ENCODE measurements around the gene UGT1A9. TPM values are rescaled to one million over a fixed set of nuclear protein-coding genes. Genes with fewer than 3 reads are reported as not detected.

UGT1A9 gene
- total RNA-seq, 2 donors from 2014 or later: not detected

DNA sequence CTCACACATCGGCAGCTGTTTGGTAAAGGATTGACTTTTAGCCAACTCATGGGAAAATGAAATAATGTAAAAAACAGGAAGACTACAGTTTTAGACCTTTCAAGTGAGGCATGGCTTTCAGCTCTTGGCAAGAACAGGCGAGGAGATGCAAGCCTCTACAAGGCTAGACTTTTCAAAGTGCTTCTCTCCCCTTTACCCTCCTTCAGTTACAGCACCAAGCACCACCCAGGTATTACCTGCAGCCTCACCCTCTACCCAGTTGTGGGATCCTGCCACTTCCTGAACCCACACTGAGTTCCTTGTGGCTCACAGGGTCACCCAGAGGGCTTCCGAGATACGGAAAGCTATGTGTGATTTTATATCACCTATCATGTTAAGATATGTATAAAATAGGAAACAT, 20.7 kb upstream of the UGT1A9 start:
- no peak overlapping the region for H3K27ac Mint-ChIP-seq
- peaks cover 22% of the 10 kb centered on the region for H3K9me3 Mint-ChIP-seq
- H3K4me1 Mint-ChIP-seq: no peaks in the 10 kb centered on the region
- no peak for DNase-seq
- TF ChIP-seq, protein P1, sequence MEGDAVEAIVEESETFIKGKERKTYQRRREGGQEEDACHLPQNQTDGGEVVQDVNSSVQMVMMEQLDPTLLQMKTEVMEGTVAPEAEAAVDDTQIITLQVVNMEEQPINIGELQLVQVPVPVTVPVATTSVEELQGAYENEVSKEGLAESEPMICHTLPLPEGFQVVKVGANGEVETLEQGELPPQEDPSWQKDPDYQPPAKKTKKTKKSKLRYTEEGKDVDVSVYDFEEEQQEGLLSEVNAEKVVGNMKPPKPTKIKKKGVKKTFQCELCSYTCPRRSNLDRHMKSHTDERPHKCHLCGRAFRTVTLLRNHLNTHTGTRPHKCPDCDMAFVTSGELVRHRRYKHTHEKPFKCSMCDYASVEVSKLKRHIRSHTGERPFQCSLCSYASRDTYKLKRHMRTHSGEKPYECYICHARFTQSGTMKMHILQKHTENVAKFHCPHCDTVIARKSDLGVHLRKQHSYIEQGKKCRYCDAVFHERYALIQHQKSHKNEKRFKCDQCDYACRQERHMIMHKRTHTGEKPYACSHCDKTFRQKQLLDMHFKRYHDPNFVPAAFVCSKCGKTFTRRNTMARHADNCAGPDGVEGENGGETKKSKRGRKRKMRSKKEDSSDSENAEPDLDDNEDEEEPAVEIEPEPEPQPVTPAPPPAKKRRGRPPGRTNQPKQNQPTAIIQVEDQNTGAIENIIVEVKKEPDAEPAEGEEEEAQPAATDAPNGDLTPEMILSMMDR (conservative IDR thresholded peaks at IDR 0.05): no peak
- H3K4me3 Mint-ChIP-seq: no peak overlapping the region
- no peaks in the 10 kb centered on the region for H3K36me3 Mint-ChIP-seq (ENCODE audit: low read depth)
- Histone ChIP-seq H3K27ac (ENCODE audit: low read depth, low read length) (no peak overlapping the region), H3K9ac (ENCODE audit: extremely low read depth, low read length, poor library complexity, severe bottlenecking) (no peak overlapping the region), H3K4me1 (ENCODE audit: control insufficient read depth, insufficient read depth, low read length) (no peaks in the 10 kb centered on the region), H3K9me3 (ENCODE audit: control insufficient read depth, low read length) (peaks cover under 1% of the 10 kb centered on the region), H3K4me3 (ENCODE audit: low read length) (no peak overlapping the region), H3K36me3 (ENCODE audit: control insufficient read depth, insufficient read depth, low read length) (no peaks in the 10 kb centered on the region), H3K27me3 (ENCODE audit: control insufficient read depth, insufficient read depth, low read length, poor library complexity, severe bottlenecking) (no peaks in the 10 kb centered on the region)
- H3K27me3 Mint-ChIP-seq (ENCODE audit: insufficient read depth): peaks cover 2% of the 10 kb centered on the region
- 70 to 92% methylated on average over 2 to 4 of the region's 4 CpGs for WGBS, 2 experiments (ENCODE audit: insufficient coverage in 1 of 2, insufficient read length in 1 of 2)

DNA sequence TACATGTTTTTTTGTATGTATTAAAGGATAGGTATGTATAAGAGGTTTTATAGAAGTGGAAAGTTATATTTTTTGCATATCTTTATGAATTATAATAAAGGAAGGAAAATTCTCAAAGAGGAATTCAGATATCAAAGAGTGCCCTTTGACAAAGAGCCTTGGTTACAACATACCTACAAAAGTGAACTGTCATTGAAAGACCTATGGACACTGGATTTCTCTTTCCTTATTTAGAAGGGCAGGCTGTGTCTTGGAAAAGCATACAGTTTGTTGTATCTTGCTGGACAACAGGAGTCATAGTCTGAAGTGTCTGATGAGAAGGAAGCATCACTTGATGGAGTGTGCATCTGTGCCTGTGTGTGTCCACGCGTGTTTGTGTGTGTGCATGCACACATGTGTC, 20.3 kb upstream of the UGT1A9 start:
- DNase-seq: no peak
- no peak overlapping the region for H3K27ac Mint-ChIP-seq
- H3K9me3 Mint-ChIP-seq: peaks cover 17% of the 10 kb centered on the region
- TF ChIP-seq, protein P1 (conservative IDR thresholded peaks at IDR 0.05): no peak
- WGBS, 2 experiments (ENCODE audit: insufficient coverage in 1 of 2, insufficient read length in 1 of 2): 94% methylated on average over 2 of the region's 2 CpGs; no CpG with 5 or more reads in 1 of the 2 experiments
- no peaks in the 10 kb centered on the region for H3K4me1 ChIP-seq (ENCODE audit: control insufficient read depth, insufficient read depth, low read length)
- no peaks in the 10 kb centered on the region for H3K36me3 Mint-ChIP-seq (ENCODE audit: low read depth)
- H3K4me1 Mint-ChIP-seq: no peaks in the 10 kb centered on the region
- peaks cover 2% of the 10 kb centered on the region for H3K27me3 Mint-ChIP-seq (ENCODE audit: insufficient read depth)
- no peaks in the 10 kb centered on the region for H3K27me3 ChIP-seq (ENCODE audit: control insufficient read depth, insufficient read depth, low read length, poor library complexity, severe bottlenecking)
- H3K27ac ChIP-seq (ENCODE audit: low read depth, low read length): no peak overlapping the region
- no peak overlapping the region for H3K9ac ChIP-seq (ENCODE audit: extremely low read depth, low read length, poor library complexity, severe bottlenecking)
- no peak overlapping the region for H3K4me3 Mint-ChIP-seq
- no peak overlapping the region for H3K4me3 ChIP-seq (ENCODE audit: low read length)
- H3K9me3 ChIP-seq (ENCODE audit: control insufficient read depth, low read length): no peaks in the 10 kb centered on the region
- H3K36me3 ChIP-seq (ENCODE audit: control insufficient read depth, insufficient read depth, low read length): no peaks in the 10 kb centered on the region

DNA sequence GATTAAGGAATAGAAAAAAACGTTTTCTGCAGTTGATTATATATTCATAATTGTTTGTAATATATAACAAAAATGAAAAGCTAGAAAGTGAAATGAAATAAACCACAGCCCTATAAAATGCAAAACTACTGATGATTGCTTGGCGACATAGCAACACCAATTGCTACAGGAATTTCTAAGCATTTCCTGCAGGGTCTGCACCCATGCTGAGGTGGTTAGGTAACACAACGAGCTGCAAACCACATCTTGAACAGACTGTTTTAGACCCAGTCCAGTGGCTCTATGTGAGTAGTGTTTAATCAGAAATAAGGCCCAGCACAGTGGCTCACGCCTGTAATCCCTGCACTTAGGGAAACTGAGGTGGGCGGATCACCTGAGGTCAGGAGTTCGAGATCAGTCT, 17.2 kb upstream of the UGT1A9 start:
- WGBS, 2 experiments (ENCODE audit: insufficient coverage in 1 of 2, insufficient read length in 1 of 2): 79 to 81% methylated on average over 5 of the region's 6 CpGs

More for the DNA sequence above, 17.2 kb upstream of the UGT1A9 start:
- peaks cover 6% of the 10 kb centered on the region for H3K27me3 ChIP-seq (ENCODE audit: control insufficient read depth, insufficient read depth, low read length, poor library complexity, severe bottlenecking)
- no peaks in the 10 kb centered on the region for H3K36me3 ChIP-seq (ENCODE audit: control insufficient read depth, insufficient read depth, low read length)
- no peak overlapping the region for H3K9ac ChIP-seq (ENCODE audit: extremely low read depth, low read length, poor library complexity, severe bottlenecking)
- H3K4me1 Mint-ChIP-seq: no peaks in the 10 kb centered on the region
- H3K9me3 Mint-ChIP-seq: no peaks in the 10 kb centered on the region
- no peak for DNase-seq
- H3K4me1 ChIP-seq (ENCODE audit: control insufficient read depth, insufficient read depth, low read length): no peaks in the 10 kb centered on the region
- H3K4me3 ChIP-seq (ENCODE audit: low read length): no peak overlapping the region
- H3K27ac Mint-ChIP-seq: no peak overlapping the region
- H3K9me3 ChIP-seq (ENCODE audit: control insufficient read depth, low read length): no peaks in the 10 kb centered on the region
- peaks cover 4% of the 10 kb centered on the region for H3K27me3 Mint-ChIP-seq (ENCODE audit: insufficient read depth)
- TF ChIP-seq, protein P1 (conservative IDR thresholded peaks at IDR 0.05): no peak
- H3K36me3 Mint-ChIP-seq (ENCODE audit: low read depth): no peaks in the 10 kb centered on the region
- H3K27ac ChIP-seq (ENCODE audit: low read depth, low read length): no peak overlapping the region
- no peak overlapping the region for H3K4me3 Mint-ChIP-seq

Data from endodermal cell (in vitro differentiated cells).